GM12892 (cell line): ENCODE results near the gene PACSIN2.

Experiments used
- POLR2A ChIP-seq: IDR thresholded peaks from 2 replicates; pipeline ENCODE4 v1.6.1; 2011; ENCODE audit warnings: low read depth, low read length, control low read depth
- POLR2AphosphoS5 ChIP-seq: IDR thresholded peaks from 2 replicates; pipeline ENCODE4 v1.6.1; 2011; ENCODE audit warnings: low read depth, low read length, control low read depth
- TAF1 ChIP-seq: IDR thresholded peaks from 2 replicates; pipeline ENCODE4 v1.6.1; 2011; ENCODE audit warnings: low read depth, mild to moderate bottlenecking, control low read depth, low read length, borderline replicate concordance

DNA sequence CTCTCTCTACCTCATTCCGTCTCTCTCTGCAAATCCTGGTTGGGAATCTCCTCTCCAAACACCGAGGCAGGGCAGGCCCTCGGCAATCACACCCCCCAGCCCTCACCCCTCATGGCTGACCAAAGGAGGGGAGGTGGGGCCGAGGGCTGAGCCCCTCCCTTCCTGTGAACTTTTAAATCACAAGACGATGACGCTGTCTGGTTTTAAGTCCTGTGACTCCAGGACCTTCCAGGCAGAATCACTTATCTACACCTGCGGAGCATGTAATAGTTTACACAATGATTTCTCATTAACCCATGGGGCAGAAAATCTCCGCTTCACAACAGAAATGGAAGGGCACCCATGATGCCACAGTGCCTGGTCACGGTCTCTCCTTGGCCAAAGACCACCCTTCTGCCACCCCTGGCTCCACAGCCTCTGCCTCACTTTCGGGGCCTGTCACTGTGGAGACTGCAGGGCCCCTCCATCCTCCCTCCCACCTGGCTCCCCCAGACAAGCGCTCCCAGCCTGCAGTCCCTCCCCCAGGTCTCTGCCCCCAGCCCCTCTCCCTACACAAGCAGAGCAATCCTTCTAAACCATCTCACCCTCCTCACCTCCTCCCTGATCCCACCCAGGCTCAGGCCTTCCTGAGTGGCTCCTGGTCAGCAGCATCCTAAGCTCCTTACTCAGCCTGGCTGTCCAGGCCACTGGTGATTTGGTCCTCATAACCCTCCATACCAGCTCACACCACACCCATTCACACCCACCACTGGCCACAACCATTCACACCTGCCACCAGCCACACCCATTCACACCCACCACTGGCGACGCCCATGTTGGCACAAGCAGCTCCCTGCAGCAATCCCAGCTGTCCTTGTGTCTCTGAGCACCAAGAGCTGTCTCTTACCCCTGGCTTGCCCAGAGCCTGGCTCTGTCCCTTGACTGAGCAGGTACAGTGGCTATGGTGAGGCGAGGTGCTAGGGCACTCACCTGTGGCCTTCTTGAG, 127.1 kb downstream of the PACSIN2 start:
- TF ChIP-seq POLR2A (no peak), TAF1 (no peak), POLR2AphosphoS5 (no peak)
